Measurements from ENCODE around the gene U2AF2.

GRCh38 chr19:55614711-55615542 is 39.9 kb upstream of the U2AF2 start:
- TF ChIP-seq, protein P1, sequence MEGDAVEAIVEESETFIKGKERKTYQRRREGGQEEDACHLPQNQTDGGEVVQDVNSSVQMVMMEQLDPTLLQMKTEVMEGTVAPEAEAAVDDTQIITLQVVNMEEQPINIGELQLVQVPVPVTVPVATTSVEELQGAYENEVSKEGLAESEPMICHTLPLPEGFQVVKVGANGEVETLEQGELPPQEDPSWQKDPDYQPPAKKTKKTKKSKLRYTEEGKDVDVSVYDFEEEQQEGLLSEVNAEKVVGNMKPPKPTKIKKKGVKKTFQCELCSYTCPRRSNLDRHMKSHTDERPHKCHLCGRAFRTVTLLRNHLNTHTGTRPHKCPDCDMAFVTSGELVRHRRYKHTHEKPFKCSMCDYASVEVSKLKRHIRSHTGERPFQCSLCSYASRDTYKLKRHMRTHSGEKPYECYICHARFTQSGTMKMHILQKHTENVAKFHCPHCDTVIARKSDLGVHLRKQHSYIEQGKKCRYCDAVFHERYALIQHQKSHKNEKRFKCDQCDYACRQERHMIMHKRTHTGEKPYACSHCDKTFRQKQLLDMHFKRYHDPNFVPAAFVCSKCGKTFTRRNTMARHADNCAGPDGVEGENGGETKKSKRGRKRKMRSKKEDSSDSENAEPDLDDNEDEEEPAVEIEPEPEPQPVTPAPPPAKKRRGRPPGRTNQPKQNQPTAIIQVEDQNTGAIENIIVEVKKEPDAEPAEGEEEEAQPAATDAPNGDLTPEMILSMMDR (conservative IDR thresholded peaks at IDR 0.05): no peak
- no peak for TF ChIP-seq EZH2 (IDR thresholded peaks at IDR 0.05; ENCODE audit: low read depth)
